Activated CD8-positive, alpha-beta T cell treated with anti-CD3 and anti-CD28 coated beads, Interleukin-2, amount 10 ng/mL, durations not matched to agents 7 days and 5 days (primary cell): ENCODE measurements around the gene VANGL1. TPM values are rescaled to one million over a fixed set of nuclear protein-coding genes. Genes with fewer than 3 reads are reported as not detected.

ENCODE experiments used
- ATAC-seq: fragments of 150-1000 bp; cut with Tn5 transposase; one replicate; pipeline ENCODE4 v1.10.0; 2021; ENCODE audit warnings: moderate library complexity
- CTCF ChIA-PET: fragments of 350-600 bp; sonication (Branson Sonifier 250); formaldehyde crosslinking; loops from one replicate; lab custom pipeline; 2021; ENCODE audit warnings: antibody characterized with exemption; lab: Charles Lee
- POLR2A ChIA-PET: fragments of 350-600 bp; sonication (Branson Sonifier 250); formaldehyde crosslinking; loops from one replicate; lab custom pipeline; 2021; ENCODE audit warnings: antibody characterized with exemption; lab: Charles Lee
- DNase-seq: peaks from one replicate; pipeline ENCODE4 v3.0.0-alpha.2; 2020
- H3K27ac Mint-ChIP-seq: one replicate; pipeline ENCODE4 v1.8.0; 2021; ENCODE audit warnings: mild to moderate bottlenecking, mixed read lengths
- H3K27me3 Mint-ChIP-seq: one replicate; pipeline ENCODE4 v1.8.0; 2021; ENCODE audit warnings: low read depth, mixed read lengths
- H3K36me3 Mint-ChIP-seq: one replicate; pipeline ENCODE4 v1.8.0; 2021; ENCODE audit warnings: low read depth, mixed read lengths
- H3K4me1 Mint-ChIP-seq: one replicate; pipeline ENCODE4 v1.8.0; 2021; ENCODE audit warnings: low read depth, mixed read lengths
- H3K4me3 Mint-ChIP-seq: one replicate; pipeline ENCODE4 v1.8.0; 2021; ENCODE audit warnings: mild to moderate bottlenecking, mixed read lengths
- H3K9me3 Mint-ChIP-seq: one replicate; pipeline ENCODE4 v1.8.0; 2022; ENCODE audit warnings: mixed read lengths; ENCODE audit not compliant: insufficient read depth
- total RNA-seq, 2 experiments: library from RNA; stranded (reverse); gene quantifications; one replicate each; pipeline ENCODE4 v1.2.3, GENCODE V29; 2021

VANGL1 gene
- total RNA-seq, 2 experiments from 2014 or later: 14.1 to 14.8 TPM

DNA sequence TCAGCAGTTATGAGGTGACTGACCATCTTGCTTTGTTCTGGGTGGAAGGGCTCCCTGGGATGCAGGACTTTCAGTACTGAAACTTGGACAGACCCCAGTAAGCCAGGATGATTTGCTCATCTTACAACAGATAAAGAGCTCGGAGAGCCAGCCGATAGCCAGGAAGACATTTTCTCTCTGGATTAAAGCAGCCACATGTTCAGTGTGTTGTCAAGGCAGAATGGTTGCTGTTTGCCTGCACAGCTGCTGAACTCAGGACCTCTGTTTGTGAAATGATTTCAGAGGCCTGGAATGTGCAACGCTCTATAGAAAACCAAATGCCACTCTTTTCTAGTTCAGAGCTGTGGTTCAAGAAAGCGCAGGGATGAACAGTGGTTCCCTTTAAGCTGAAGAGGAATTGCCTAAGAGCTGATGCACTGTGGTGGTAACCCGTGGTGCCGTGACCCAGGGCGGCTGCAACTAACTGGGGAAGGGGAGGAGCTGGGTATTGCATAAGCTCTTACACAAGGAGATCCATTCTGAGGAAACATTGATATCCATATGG is 86.0 kb downstream of the VANGL1 start:
- H3K4me3 Mint-ChIP-seq: no peak overlapping the region
- no peak for ATAC-seq
- peaks cover 2% of the 10 kb centered on the region for H3K27me3 Mint-ChIP-seq
- no peak overlapping the region for H3K27ac Mint-ChIP-seq
- H3K9me3 Mint-ChIP-seq: no peaks in the 10 kb centered on the region
- no peaks in the 10 kb centered on the region for H3K4me1 Mint-ChIP-seq
- ChIA-PET CTCF (interaction anchor here (1.0 kb wide), 1 partner anchor 21 kb away, joined by 4 read pairs; no protein-coding TSS in a partner anchor), POLR2A (no interaction called here)
- DNase-seq: no peak
- H3K36me3 Mint-ChIP-seq: no peaks in the 10 kb centered on the region

DNA sequence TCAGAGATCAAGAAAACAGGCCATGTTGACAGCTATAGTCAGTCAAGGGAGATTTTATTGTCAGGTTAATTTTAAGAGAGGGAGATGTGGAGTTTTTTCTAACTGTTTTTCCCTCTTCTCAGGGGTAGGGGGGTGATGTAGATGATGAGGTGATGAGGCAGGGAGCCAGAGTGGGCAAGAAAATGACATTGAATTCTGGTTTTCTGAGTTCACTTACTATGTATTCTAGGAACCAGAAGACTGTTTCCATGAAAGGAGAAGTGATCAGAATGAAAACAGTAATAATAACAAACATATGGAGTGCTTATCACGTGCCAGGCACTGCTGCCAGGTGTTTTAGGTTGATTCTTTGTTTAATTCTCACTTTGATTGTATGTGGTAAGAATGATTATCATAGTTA is 86.6 kb downstream of the VANGL1 start:
- Mint-ChIP-seq H3K4me1 (no peaks in the 10 kb centered on the region), H3K36me3 (no peaks in the 10 kb centered on the region), H3K9me3 (no peaks in the 10 kb centered on the region), H3K4me3 (no peak overlapping the region), H3K27ac (no peak overlapping the region), H3K27me3 (peaks cover 2% of the 10 kb centered on the region)
- CTCF ChIA-PET: interaction anchor here (1.0 kb wide), 1 partner anchor 22 kb away, joined by 4 read pairs; no protein-coding TSS in a partner anchor
- no peak for DNase-seq
- POLR2A ChIA-PET: no interaction called here
- ATAC-seq: no peak

DNA sequence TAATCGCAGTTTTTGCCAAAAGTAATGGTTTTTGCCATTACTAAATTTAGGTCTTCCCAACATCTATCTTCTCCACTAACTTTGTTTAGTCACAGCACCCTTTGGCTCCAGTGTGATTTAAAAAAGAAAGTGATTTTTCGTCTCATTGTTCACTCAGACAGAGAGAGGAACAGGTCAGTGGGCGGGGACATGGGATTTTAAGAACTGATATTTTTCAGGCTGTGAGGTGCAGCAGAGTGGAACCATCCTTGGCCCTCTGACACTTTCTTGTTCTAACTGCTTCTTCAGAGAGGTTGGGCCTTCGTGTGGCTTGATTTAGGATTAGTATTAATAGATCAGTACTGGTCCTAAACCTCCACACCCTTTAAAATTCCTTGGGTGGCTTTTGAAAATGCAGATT is 88.0 kb downstream of the VANGL1 start:
- POLR2A ChIA-PET: no interaction called here
- Mint-ChIP-seq H3K27ac (no peak overlapping the region), H3K27me3 (peaks cover 8% of the 10 kb centered on the region), H3K4me1 (no peaks in the 10 kb centered on the region), H3K9me3 (no peaks in the 10 kb centered on the region), H3K36me3 (no peaks in the 10 kb centered on the region), H3K4me3 (no peak overlapping the region)
- DNase-seq (no peak), ATAC-seq (no peak)
- CTCF ChIA-PET: no interaction called here

DNA sequence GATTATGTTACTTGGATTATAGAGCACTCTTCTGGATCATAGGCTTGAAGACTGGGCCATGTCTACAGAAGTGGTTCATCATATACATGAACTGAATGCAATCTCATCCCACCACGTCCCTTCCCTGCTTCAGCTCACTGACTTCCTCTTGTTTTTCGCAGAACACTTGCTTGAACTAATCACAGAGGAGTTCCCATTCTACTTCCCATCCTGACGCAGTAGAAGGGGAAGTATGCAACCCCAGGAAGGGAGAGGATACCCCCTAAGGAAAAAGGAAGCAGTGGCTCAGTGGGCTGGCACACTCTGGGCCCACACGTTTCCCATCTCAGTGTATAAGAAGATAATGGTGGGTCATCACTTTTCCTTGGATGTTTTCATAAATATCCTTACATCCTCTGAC is 90.5 kb downstream of the VANGL1 start:
- CTCF ChIA-PET: interaction anchor here (1.0 kb wide), 1 partner anchor 14 kb away, joined by 3 read pairs; no protein-coding TSS in a partner anchor
- no peaks in the 10 kb centered on the region for H3K9me3 Mint-ChIP-seq
- POLR2A ChIA-PET: no interaction called here
- peaks cover 6% of the 10 kb centered on the region for H3K27me3 Mint-ChIP-seq
- no peaks in the 10 kb centered on the region for H3K4me1 Mint-ChIP-seq
- H3K4me3 Mint-ChIP-seq: no peak overlapping the region
- H3K27ac Mint-ChIP-seq: no peak overlapping the region
- DNase-seq (no peak), ATAC-seq (no peak)
- no peaks in the 10 kb centered on the region for H3K36me3 Mint-ChIP-seq

DNA sequence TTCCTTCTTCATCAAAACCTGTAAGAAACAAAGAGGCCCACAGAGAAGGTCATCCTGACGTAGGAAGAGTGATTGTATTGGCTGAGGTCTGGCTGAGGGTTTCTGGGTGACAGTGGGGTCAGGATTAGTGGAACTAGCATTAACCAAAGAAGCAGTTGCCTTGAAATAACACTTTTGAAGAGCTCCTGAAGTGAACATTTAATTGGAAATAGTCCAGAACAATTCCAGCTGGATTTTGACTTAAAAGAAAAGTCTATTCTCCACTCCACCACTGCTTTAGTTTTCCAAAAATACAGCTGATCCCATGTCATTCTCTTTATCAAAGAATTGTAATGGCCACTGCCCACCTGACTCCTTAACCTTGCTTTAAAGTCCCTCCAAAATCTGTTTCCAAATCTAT is 99.0 kb downstream of the VANGL1 start:
- H3K27ac Mint-ChIP-seq: no peak overlapping the region
- ChIA-PET POLR2A (no interaction called here), CTCF (interaction anchor here (1.4 to 2.1 kb wide), 2 partner anchors 34 to 67 kb away, joined by 3 to 6 read pairs; no protein-coding TSS in a partner anchor)
- no peak overlapping the region for H3K4me3 Mint-ChIP-seq
- peaks cover 7% of the 10 kb centered on the region for H3K27me3 Mint-ChIP-seq
- no peaks in the 10 kb centered on the region for H3K36me3 Mint-ChIP-seq
- no peaks in the 10 kb centered on the region for H3K4me1 Mint-ChIP-seq
- H3K9me3 Mint-ChIP-seq: no peaks in the 10 kb centered on the region
- DNase-seq (no peak), ATAC-seq (no peak)

DNA sequence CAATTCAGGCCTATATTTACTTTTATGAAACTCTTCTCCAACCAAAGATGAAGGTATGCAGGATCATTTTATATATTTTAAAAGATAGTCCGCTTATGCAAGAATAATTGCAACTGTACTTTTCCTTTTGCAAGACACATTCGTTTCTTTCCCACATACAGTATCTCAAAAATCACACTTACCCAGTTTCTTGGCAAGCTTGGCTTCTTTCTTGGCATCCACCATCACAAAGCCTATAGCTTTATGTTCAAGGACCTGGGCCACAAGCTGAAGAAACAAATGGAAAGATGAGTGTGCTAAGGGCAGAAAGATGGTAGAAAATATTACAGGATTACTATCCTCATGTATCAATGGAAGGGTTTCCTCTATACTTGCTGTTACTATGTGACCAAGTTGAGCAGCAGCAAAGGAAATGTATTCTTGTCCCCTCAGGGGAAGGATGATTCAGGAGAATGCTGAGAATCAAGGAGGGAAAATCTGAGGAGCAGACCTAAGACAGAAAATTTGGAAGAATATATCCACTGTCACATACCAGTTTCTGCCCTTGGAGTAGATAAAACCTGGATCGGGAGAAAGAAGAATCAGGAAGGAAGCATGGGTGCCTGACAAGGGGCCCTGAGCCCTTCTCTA is 103.0 kb downstream of the VANGL1 start:
- Mint-ChIP-seq H3K9me3 (no peaks in the 10 kb centered on the region), H3K36me3 (no peaks in the 10 kb centered on the region), H3K4me3 (no peak overlapping the region), H3K4me1 (no peaks in the 10 kb centered on the region), H3K27ac (no peak overlapping the region), H3K27me3 (peaks cover 13% of the 10 kb centered on the region)
- DNase-seq: no peak
- ChIA-PET POLR2A (no interaction called here), CTCF (no interaction called here)
- ATAC-seq: no peak

DNA sequence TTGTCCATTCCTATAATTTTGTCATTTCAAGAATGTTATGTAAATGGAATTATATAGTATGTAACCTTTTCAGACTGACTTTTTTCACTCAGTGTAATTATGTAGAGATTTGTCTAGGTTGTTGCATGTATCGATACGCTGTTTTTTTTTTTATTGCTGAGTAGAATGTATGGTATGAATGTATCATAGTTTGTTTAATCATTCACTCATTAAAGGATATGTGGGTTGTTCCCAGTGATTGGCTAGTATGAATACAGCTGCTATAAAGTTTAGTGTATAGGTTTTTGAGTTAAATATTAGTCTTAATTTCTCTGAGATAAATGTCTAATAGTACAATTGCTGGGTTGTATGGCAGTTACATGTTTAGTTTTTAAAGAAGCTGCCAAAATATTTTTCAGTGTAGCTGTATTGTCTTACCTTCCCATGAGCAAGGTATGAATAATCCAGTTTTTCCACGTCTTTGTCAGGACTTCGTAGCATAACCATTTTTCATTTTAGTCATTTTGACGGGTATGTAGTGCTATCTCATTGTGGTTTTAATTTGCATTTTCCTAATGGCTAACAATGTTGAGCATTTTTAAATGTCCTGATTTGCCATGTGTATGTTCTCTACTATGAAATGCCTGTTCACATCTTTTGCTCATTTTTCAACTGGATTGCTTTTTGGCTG is 104.4 kb downstream of the VANGL1 start:
- Mint-ChIP-seq H3K36me3 (no peaks in the 10 kb centered on the region), H3K4me3 (no peak overlapping the region), H3K27ac (no peak overlapping the region), H3K9me3 (no peaks in the 10 kb centered on the region), H3K27me3 (peaks cover 12% of the 10 kb centered on the region), H3K4me1 (no peaks in the 10 kb centered on the region)
- no peak for ATAC-seq
- ChIA-PET CTCF (no interaction called here), POLR2A (no interaction called here)
- DNase-seq: no peak

Other genes with a start within 250 kb of the VANGL1 start
- not detected for gene CASQ2, start 126.7 kb downstream of the VANGL1 start, total RNA-seq
- gene NHLH2, start 199.2 kb downstream of the VANGL1 start, total RNA-seq: not detected